H1 (cell line): ENCODE data around the gene MKRN1. TPM values are rescaled to one million over a fixed set of nuclear protein-coding genes. Genes with fewer than 3 reads are reported as not detected.

Experiments used
- ATF3 ChIP-seq: IDR thresholded peaks from 2 replicates; pipeline ENCODE4 v1.6.1; 2011; ENCODE audit warnings: low read depth, mild to moderate bottlenecking, low read length; ENCODE audit not compliant: insufficient read depth
- CHD2 ChIP-seq: IDR thresholded peaks from 2 replicates; pipeline ENCODE4 v1.6.1; 2012; ENCODE audit warnings: low read length, improper control_type of control experiment
- CREB1 ChIP-seq: IDR thresholded peaks from 2 replicates; pipeline ENCODE4 v1.6.1; 2012; ENCODE audit warnings: inconsistent platforms
- EGR1 ChIP-seq: IDR thresholded peaks from 2 replicates; pipeline ENCODE4 v1.6.1; 2011; ENCODE audit warnings: low read depth, low read length, borderline replicate concordance
- FOSL1 ChIP-seq: IDR thresholded peaks from 2 replicates; pipeline ENCODE4 v1.6.1; 2011; ENCODE audit warnings: mild to moderate bottlenecking, low read depth, low read length, moderate library complexity; ENCODE audit not compliant: insufficient read depth
- GABPA ChIP-seq: IDR thresholded peaks from 2 replicates; pipeline ENCODE4 v1.6.1; 2011; ENCODE audit warnings: mild to moderate bottlenecking, low read length, moderate library complexity, borderline replicate concordance; ENCODE audit not compliant: insufficient read depth
- KDM4A ChIP-seq: IDR thresholded peaks from one replicate; pipeline ENCODE4 v1.7.1; 2012; ENCODE audit warnings: low read depth, mild to moderate bottlenecking, moderate library complexity, low read length, inconsistent platforms; ENCODE audit not compliant: severe bottlenecking
- PHF8 ChIP-seq: fragments of 200-600 bp; sonication (generic); conservative IDR thresholded peaks from 2 replicates; pipeline ENCODE4 v1.7.1; 2012; ENCODE audit warnings: low read depth, mild to moderate bottlenecking, inconsistent platforms, low read length, moderate library complexity
- RBBP5 ChIP-seq: IDR thresholded peaks from 2 replicates; pipeline ENCODE4 v1.7.1; 2012; ENCODE audit warnings: low read depth, mild to moderate bottlenecking, inconsistent platforms, low read length, moderate library complexity, borderline replicate concordance
- SIN3A ChIP-seq, 2 experiments: IDR thresholded peaks in 1 of 2; conservative IDR thresholded peaks in 1 of 2; 2 replicates each; pipeline ENCODE4 v1.6.1; 2011 to 2012; ENCODE audit warnings: low read length in 2 of 2, improper control_type of control experiment in 1 of 2, low read depth in 1 of 2, mild to moderate bottlenecking in 1 of 2
- ZNF274 ChIP-seq: IDR thresholded peaks from 2 replicates; pipeline ENCODE4 v1.7.0; 2012; ENCODE audit warnings: low read length, borderline replicate concordance; ENCODE audit errors: extremely low read depth
- polyA plus RNA-seq, 7 experiments: library from polyadenylated mRNA; depleted of rRNA in 3 of 7; stranded (reverse) in 5 of 7; unstranded in 2 of 7; fragments of >200 nt in 5 of 7; fragments of 200-250 nt in 2 of 7; gene quantifications; 1 replicate in 5 of 7; 2 replicates in 1 of 7; 4 replicates in 1 of 7; pipeline versions ENCODE4 v1.2.1 to v1.2.3, GENCODE V29; 2011 to 2013; ENCODE audit warnings: missing spikeins in 2 of 7, mixed read lengths in 2 of 7
- total RNA-seq: library from RNA; stranded (reverse); fragmentation: NEBNext Ultra II Directional; extraction: Animal tissue kit (Norgen Biotek cat#: 25700); gene quantifications from 2 replicates; pipeline ENCODE4 v1.2.1, GENCODE V29; 2021

The MKRN1 gene
- total and polyA plus RNA-seq, 2 of the 8 experiments (the other 6 are each of a cell fraction or from before 2014, with no cell fraction given) = 46.2 to 99.6 TPM

- TF ChIP-seq KDM4A (no peak), GABPA (no peak), RBBP5 (no peak), CREB1 (no peak), EGR1 (no peak), CHD2 (no peak), ZNF274 (no peak), FOSL1 (no peak), SIN3A (conservative IDR thresholded peaks at IDR 0.05 in 1 of 2, IDR thresholded peaks at IDR 0.05 in 1 of 2; ENCODE audit: low read depth in 1 of 2, low read length in 2 of 2) (no peak), PHF8 (no peak), ATF3 (no peak)
- TF ChIP-seq, all 59 proteins: peak for 0
These were observed 33.2 kb upstream of the MKRN1 start (continued) for GRCh38 chr7:140512317-140513000.
